ENCODE data around the gene CATSPER1.

Gene CATSPER1

GRCh38 chr11:65975771-65976170 is 50.5 kb downstream of the CATSPER1 start:
- in situ Hi-C loops (cut with MboI; ENCODE audit: low sequenced_read_pairs): loop anchor here (25.0 kb wide), 2 partner anchors 88 to 263 kb away; partner anchors contain the start of genes CCDC85B, CTSW, FIBP and KAT5

DNA sequence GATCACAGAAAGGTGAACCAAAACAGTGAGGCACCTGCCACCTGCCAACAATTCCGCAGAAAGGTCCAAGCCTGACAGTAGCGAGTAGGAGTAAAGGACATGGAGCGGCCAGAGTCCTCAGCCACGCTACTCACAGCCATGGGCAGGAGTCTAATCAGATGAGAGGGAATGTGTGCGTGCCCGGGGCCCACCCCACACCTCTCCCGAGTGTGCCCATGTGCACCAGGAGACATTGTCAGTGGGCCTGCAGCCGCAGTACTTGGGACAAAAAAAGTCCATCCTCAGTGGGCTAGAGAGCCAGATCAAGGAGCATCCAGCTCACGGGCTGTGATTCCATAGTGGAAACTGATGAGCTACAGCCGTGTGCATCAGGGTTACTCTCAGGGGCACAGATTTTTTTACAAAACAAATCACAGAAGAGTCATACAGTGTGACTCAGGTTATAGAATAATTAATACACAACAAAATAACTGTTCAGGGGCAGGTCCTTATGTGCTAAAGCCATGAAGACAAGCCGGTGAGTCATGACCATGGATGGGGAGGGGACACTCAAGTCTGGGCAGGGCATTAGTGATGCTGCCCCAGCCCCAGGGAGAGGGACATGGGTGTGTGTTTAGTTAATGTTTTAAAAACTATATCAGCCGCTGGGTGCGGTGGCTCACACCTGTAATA is 52.7 kb downstream of the CATSPER1 start:
- in situ Hi-C loops (cut with MboI; ENCODE audit: low sequenced_read_pairs): no loop called here

DNA sequence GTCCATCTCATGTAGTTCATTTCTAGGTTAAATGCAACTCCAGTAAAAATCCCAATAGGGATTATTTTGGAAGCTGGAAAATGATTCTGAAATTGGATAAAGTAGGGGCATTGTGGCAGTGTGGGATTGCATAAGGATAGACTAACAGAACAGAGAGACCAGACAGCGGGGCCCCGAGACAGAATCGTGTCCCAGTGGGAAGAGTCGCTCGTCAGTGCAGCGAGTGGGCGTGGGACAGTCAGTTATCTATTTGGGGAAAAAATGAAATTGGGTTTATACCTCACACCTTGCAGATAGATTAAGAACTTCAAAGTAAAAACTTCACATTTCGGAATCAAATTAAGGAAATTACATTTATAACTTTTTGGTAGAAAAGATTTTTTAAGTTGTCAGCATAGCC is 54.2 kb downstream of the CATSPER1 start:
- in situ Hi-C loops (cut with MboI; ENCODE audit: low sequenced_read_pairs): no loop called here

- in situ Hi-C loops (cut with MboI; ENCODE audit: low sequenced_read_pairs): no loop called here
Measured at GRCh38 chr11:65968600-65969482, 57.4 kb downstream of the CATSPER1 start.

- in situ Hi-C loops (cut with MboI; ENCODE audit: low sequenced_read_pairs): no loop called here
Measured at GRCh38 chr11:65967329-65967934, 58.8 kb downstream of the CATSPER1 start.

Measured in HL-60/S4 treated with phorbol 12-myristate 13-acetate at 8.2 ng/mL for 4 days and 3 days (cell line).